Measurements from ENCODE around the gene FAM174C. TPM values are rescaled to one million over a fixed set of nuclear protein-coding genes. Genes with fewer than 3 reads are reported as not detected.
A peak's percentile ranks its signal among the peaks of the same experiment; 100 is the strongest.

The FAM174C gene
- total RNA-seq, 1 experiment from 2014 or later = 59.4 TPM

GRCh38 chr19:1271528-1272422, 3.6 kb upstream of the FAM174C start:
- TF ChIP-seq FOXK1 (CRISPR knock-in tag; IDR thresholded peaks at IDR 0.05) = no peak
- TF ChIP-seq JAZF1 (CRISPR knock-in tag; IDR thresholded peaks at IDR 0.05) = no peak
- TF ChIP-seq, protein P1, sequence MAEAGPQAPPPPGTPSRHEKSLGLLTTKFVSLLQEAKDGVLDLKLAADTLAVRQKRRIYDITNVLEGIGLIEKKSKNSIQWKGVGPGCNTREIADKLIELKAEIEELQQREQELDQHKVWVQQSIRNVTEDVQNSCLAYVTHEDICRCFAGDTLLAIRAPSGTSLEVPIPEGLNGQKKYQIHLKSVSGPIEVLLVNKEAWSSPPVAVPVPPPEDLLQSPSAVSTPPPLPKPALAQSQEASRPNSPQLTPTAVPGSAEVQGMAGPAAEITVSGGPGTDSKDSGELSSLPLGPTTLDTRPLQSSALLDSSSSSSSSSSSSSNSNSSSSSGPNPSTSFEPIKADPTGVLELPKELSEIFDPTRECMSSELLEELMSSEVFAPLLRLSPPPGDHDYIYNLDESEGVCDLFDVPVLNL (CRISPR knock-in tag; IDR thresholded peaks at IDR 0.05; ENCODE audit: borderline replicate concordance, low read depth) = no peak
- no peak for TF ChIP-seq CBFB (CRISPR knock-in tag; IDR thresholded peaks at IDR 0.05; ENCODE audit: low read depth)
- TF ChIP-seq RELA (CRISPR knock-in tag; IDR thresholded peaks at IDR 0.05; ENCODE audit: borderline replicate concordance) = no peak
- TF ChIP-seq ZNF232 (CRISPR knock-in tag; IDR thresholded peaks at IDR 0.05) = no peak
- no peak for TF ChIP-seq SMAD3 (CRISPR knock-in tag; IDR thresholded peaks at IDR 0.05; ENCODE audit: borderline replicate concordance)
- no peak for TF ChIP-seq CDX4 (CRISPR knock-in tag; IDR thresholded peaks at IDR 0.05; ENCODE audit: borderline replicate concordance)
- TF ChIP-seq ZNF121 (CRISPR knock-in tag; IDR thresholded peaks at IDR 0.05) = no peak
- no peak for TF ChIP-seq GRHL2 (CRISPR knock-in tag; IDR thresholded peaks at IDR 0.05; ENCODE audit: insufficient replicate concordance, severe bottlenecking)
- no peak for TF ChIP-seq ETV6 (CRISPR knock-in tag; IDR thresholded peaks at IDR 0.05)
- TF ChIP-seq, protein P2, sequence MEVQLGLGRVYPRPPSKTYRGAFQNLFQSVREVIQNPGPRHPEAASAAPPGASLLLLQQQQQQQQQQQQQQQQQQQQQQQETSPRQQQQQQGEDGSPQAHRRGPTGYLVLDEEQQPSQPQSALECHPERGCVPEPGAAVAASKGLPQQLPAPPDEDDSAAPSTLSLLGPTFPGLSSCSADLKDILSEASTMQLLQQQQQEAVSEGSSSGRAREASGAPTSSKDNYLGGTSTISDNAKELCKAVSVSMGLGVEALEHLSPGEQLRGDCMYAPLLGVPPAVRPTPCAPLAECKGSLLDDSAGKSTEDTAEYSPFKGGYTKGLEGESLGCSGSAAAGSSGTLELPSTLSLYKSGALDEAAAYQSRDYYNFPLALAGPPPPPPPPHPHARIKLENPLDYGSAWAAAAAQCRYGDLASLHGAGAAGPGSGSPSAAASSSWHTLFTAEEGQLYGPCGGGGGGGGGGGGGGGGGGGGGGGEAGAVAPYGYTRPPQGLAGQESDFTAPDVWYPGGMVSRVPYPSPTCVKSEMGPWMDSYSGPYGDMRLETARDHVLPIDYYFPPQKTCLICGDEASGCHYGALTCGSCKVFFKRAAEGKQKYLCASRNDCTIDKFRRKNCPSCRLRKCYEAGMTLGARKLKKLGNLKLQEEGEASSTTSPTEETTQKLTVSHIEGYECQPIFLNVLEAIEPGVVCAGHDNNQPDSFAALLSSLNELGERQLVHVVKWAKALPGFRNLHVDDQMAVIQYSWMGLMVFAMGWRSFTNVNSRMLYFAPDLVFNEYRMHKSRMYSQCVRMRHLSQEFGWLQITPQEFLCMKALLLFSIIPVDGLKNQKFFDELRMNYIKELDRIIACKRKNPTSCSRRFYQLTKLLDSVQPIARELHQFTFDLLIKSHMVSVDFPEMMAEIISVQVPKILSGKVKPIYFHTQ (CRISPR knock-in tag; IDR thresholded peaks at IDR 0.05) = no peak
- TF ChIP-seq HMGXB4 (CRISPR knock-in tag; IDR thresholded peaks at IDR 0.05) = no peak
- no peak for TF ChIP-seq PRRX2 (CRISPR knock-in tag; IDR thresholded peaks at IDR 0.05)
- TF ChIP-seq FOXP1 (CRISPR knock-in tag; IDR thresholded peaks at IDR 0.05; ENCODE audit: borderline replicate concordance) = no peak
- TF ChIP-seq JUN (CRISPR knock-in tag; IDR thresholded peaks at IDR 0.05) = no peak
- ATAC-seq = no peak
- ChIA-PET POLR2A (interaction anchor here (0.5 kb wide), 1 partner anchor 16 kb away, joined by 3 read pairs; no protein-coding TSS in a partner anchor), CTCF (interaction anchor here (3.0 kb wide), 1 partner anchor 27 kb away, joined by 24 read pairs; no protein-coding TSS in a partner anchor)
- no peak for DNase-seq (ENCODE audit: low spot score)
- H3K4me1 Mint-ChIP-seq = peaks cover 55% of the 10 kb centered on the region
- peaks cover 7% of the 10 kb centered on the region for H3K27me3 Mint-ChIP-seq (ENCODE audit: low read depth)
- peaks cover 43% of the 10 kb centered on the region for H3K36me3 Mint-ChIP-seq
- H3K27ac Mint-ChIP-seq = peak overlapping the region; percentile 65; the same call in 1 of the 2 replicates
- H3K9me3 Mint-ChIP-seq = no peaks in the 10 kb centered on the region
- peak overlapping the region; percentile 79 for H3K4me3 Mint-ChIP-seq

Measured in WTC11 (cell line).